ENCODE data around the gene BCO2.
"Not testable (repeated sequence)": the region's sequence is repeated elsewhere in the genome, so short reads cannot be mapped to it uniquely, and the experiment has no call there.

Gene BCO2

GRCh38 chr11:112159098-112160065 lies 15.9 kb upstream of the BCO2 start:
- ChIA-PET POLR2A (ENCODE audit: low non-redundant PET) (no interaction called here), CTCF (no interaction called here)
- TF ChIP-seq CTCF (conservative IDR thresholded peaks at IDR 0.05; ENCODE audit: low read depth) = no peak
- no peak for DNase-seq (ENCODE audit: low spot score)
- H3K27ac ChIP-seq = peak overlapping the region; percentile 67

GRCh38 chr11:112160091-112160848 lies 15.0 kb upstream of the BCO2 start:
- H3K27ac ChIP-seq = no peak overlapping the region
- ChIA-PET CTCF (interaction anchor here (0.6 kb wide), 1 partner anchor 74 kb away, joined by 3 read pairs; the partner anchor contains the start of genes SDHD and TIMM8B), POLR2A (ENCODE audit: low non-redundant PET) (no interaction called here)
- no peak for DNase-seq (ENCODE audit: low spot score)
- no peak for TF ChIP-seq CTCF (conservative IDR thresholded peaks at IDR 0.05; ENCODE audit: low read depth)

- POLR2A ChIA-PET (ENCODE audit: low non-redundant PET) = no interaction called here
- H3K27ac ChIP-seq = peak overlapping the region; percentile 67
- DNase-seq (ENCODE audit: low spot score) = no peak
- no peak for TF ChIP-seq CTCF (conservative IDR thresholded peaks at IDR 0.05; ENCODE audit: low read depth)
- CTCF ChIA-PET = interaction anchor here (0.6 kb wide), 1 partner anchor 74 kb away, joined by 3 read pairs; the partner anchor contains the start of genes SDHD and TIMM8B
Observed at GRCh38 chr11:112161012-112161411, 14.3 kb upstream of the BCO2 start.

DNA sequence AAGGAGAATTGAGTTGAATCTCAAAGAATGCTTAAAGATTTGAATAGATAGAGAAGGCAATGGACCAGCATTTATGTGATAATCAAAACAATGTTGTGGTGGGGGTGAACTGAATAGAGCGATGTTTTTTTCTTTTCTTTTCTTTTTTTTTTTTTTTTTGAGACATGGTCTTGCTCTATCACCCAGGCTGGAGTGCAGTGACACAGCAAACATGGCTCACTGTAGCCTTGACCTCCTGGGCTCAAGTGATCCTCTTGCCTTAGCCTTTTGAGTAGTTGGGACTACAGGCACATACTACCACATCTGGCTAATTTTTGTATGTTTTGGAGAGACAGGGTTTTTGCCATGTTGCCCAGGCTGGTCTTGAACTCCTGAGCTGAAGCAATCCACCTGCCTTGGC lies 13.1 kb upstream of the BCO2 start:
- CTCF ChIA-PET = interaction anchor here (0.6 kb wide), 1 partner anchor 1143 kb away, joined by 4 read pairs; no protein-coding TSS in a partner anchor
- POLR2A ChIA-PET (ENCODE audit: low non-redundant PET); DNase-seq (ENCODE audit: low spot score): not testable (repeated sequence)
- peak overlapping the region; percentile 84 for H3K27ac ChIP-seq

- CTCF ChIA-PET = interaction anchor here (0.6 kb wide), 2 partner anchors 10 to 1142 kb away, joined by 3 to 4 read pairs; no protein-coding TSS in a partner anchor
- DNase-seq (ENCODE audit: low spot score) = peak; percentile 59
- peak overlapping the region; percentile 84 for H3K27ac ChIP-seq
- no peak for TF ChIP-seq CTCF (conservative IDR thresholded peaks at IDR 0.05; ENCODE audit: low read depth)
- POLR2A ChIA-PET (ENCODE audit: low non-redundant PET) = interaction anchor here (1.7 kb wide), 1 partner anchor 43 kb away, joined by 7 read pairs; no protein-coding TSS in a partner anchor
Observed at GRCh38 chr11:112162761-112163546, 12.4 kb upstream of the BCO2 start.

DNA sequence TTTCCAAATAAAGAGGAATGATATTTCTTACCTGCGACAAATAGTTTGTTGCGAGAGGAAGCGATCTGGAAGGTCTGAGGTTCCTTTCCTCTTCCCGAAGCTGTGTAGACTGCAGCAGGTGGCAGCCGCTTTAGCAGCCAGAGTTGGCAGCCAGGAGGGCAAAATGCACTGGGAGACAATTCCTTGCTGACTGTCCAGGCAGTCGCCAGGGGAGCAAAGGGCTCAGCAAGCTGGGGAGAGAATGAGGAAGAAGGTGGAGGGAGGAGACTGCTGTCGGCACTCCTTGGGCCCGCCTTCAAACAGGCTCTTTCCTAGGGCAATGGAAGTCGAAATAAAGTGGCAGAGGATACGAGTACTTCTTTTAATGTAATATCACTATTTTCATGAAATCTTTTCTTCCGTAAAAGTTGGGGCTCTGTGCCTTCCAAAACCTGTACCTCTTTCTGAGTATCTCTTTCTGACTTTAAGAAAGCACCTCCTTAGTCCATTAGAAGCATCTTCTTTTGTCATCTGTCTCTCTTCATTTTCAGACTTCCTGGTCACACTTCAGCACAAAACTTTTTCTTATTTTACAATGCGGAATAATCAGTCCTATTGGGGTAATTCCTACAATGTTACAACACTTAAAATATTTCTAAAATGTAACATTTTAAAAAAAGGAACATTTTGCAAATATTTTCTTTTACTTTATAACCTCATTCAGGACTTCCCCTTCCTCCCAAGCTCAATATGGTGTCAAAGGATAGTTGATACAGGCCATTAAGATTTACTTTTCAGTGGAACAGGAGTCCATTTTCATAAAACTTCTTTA lies 11.2 kb upstream of the BCO2 start, which contains the start of gene IL18:
TSS of gene IL18 (minus strand) at position 220 of the 811 bp plus-strand sequence. CDS start 9,041 bp downstream, outside the sequence.
- ChIA-PET CTCF (no interaction called here), POLR2A (ENCODE audit: low non-redundant PET) (interaction anchor here (1.7 kb wide), 1 partner anchor 44 kb away, joined by 7 read pairs; no protein-coding TSS in a partner anchor)
- DNase-seq (ENCODE audit: low spot score) = peak; percentile 75
- H3K27ac ChIP-seq = peak within 1 kb of the TSS; percentile 86
- TF ChIP-seq CTCF (conservative IDR thresholded peaks at IDR 0.05; ENCODE audit: low read depth) = no peak
